Liver (tissue), 9 donors: Measurements from ENCODE around the gene LRCH4. TPM values are rescaled to one million over a fixed set of nuclear protein-coding genes. Genes with fewer than 3 reads are reported as not detected.
A peak's percentile ranks its signal among the peaks of the same experiment; 100 is the strongest.

Source experiments
- DNase-seq: peaks from one replicate; pipeline ENCODE4 v3.0.0-alpha.2; 2017; ENCODE audit warnings: low spot score
- H3K27ac ChIP-seq, 2 donors: one replicate each; pipeline ENCODE4 v1.7.0; 2013; ENCODE audit warnings: inconsistent platforms in 2 of 2, low read length in 2 of 2, control low read depth in 1 of 2, low read depth in 1 of 2, mild to moderate bottlenecking in 1 of 2
- H3K27me3 ChIP-seq, 4 donors: one replicate each; pipeline versions ENCODE4 v1.6.1 to v1.7.0; 2013; ENCODE audit warnings: low read length in 3 of 4, inconsistent platforms in 1 of 4, mild to moderate bottlenecking in 1 of 4, moderate library complexity in 1 of 4; ENCODE audit not compliant: control insufficient read depth in 4 of 4, insufficient read depth in 4 of 4
- H3K36me3 ChIP-seq, 4 donors: one replicate each; pipeline versions ENCODE4 v1.6.1 to v1.7.0; 2013; ENCODE audit warnings: low read length in 3 of 4, mild to moderate bottlenecking in 3 of 4, low read depth in 1 of 4, moderate library complexity in 1 of 4; ENCODE audit not compliant: control insufficient read depth in 4 of 4, insufficient read depth in 3 of 4
- H3K4me1 ChIP-seq, 4 donors: one replicate each; pipeline versions ENCODE4 v1.6.1 to v1.7.0; 2013; ENCODE audit warnings: low read length in 3 of 4, mild to moderate bottlenecking in 3 of 4, moderate library complexity in 1 of 4; ENCODE audit not compliant: control insufficient read depth in 4 of 4, insufficient read depth in 4 of 4
- H3K4me3 ChIP-seq, 3 donors: one replicate each; pipeline versions ENCODE4 v1.6.1 to v1.7.0; 2013; ENCODE audit warnings: low read length in 3 of 3, control low read depth in 1 of 3, low read depth in 1 of 3, mild to moderate bottlenecking in 1 of 3
- H3K9ac ChIP-seq, 2 donors: one replicate each; pipeline ENCODE4 v1.7.0; 2013; ENCODE audit warnings: low read length in 2 of 2, mild to moderate bottlenecking in 2 of 2, moderate library complexity in 2 of 2, control low read depth in 1 of 2, low read depth in 1 of 2
- H3K9me3 ChIP-seq, 4 donors: one replicate each; pipeline versions ENCODE4 v1.6.1 to v1.7.0; 2013; ENCODE audit warnings: low read length in 3 of 4; ENCODE audit not compliant: control insufficient read depth in 4 of 4
- ATF3 ChIP-seq: IDR thresholded peaks from 2 replicates; pipeline ENCODE4 v1.6.1; 2016; ENCODE audit warnings: antibody characterized with exemption
- CTCF ChIP-seq: fragments of 150-350 bp; IDR thresholded peaks from 2 replicates; pipeline ENCODE4 v1.5.1; 2017; ENCODE audit warnings: improper control_type of control experiment, low read depth, low read length; ENCODE audit not compliant: missing input control
- EGR1 ChIP-seq, 2 donors: IDR thresholded peaks; 2 replicates each; pipeline ENCODE4 v1.6.1; 2016 to 2018; ENCODE audit warnings: antibody characterized with exemption in 2 of 2, low read depth in 2 of 2
- FOXA1 ChIP-seq: IDR thresholded peaks from 2 replicates; pipeline ENCODE4 v1.6.1; 2016; ENCODE audit warnings: antibody characterized with exemption
- FOXA2 ChIP-seq: IDR thresholded peaks from 2 replicates; pipeline ENCODE4 v1.6.1; 2016; ENCODE audit warnings: antibody characterized with exemption
- HNF4A ChIP-seq, 2 donors: conservative IDR thresholded peaks; 2 replicates each; pipeline ENCODE4 v1.6.1; 2016; ENCODE audit warnings: antibody characterized with exemption in 2 of 2, mild to moderate bottlenecking in 2 of 2
- JUND ChIP-seq, 2 donors: IDR thresholded peaks; 2 replicates each; pipeline ENCODE4 v1.6.1; 2016; ENCODE audit warnings: antibody characterized with exemption in 2 of 2
- MAX ChIP-seq: IDR thresholded peaks from 2 replicates; pipeline ENCODE4 v1.6.1; 2016; ENCODE audit warnings: antibody characterized with exemption
- NR2F2 ChIP-seq: IDR thresholded peaks from 2 replicates; pipeline ENCODE4 v1.6.1; 2016; ENCODE audit warnings: antibody characterized with exemption
- RAD21 ChIP-seq, 2 donors: IDR thresholded peaks; 2 replicates each; pipeline ENCODE4 v1.6.1; 2016; ENCODE audit warnings: antibody characterized with exemption in 2 of 2, mild to moderate bottlenecking in 2 of 2
- REST ChIP-seq: IDR thresholded peaks from 2 replicates; pipeline ENCODE4 v1.6.1; 2016; ENCODE audit warnings: antibody characterized with exemption, mild to moderate bottlenecking
- RXRA ChIP-seq, 2 donors: IDR thresholded peaks; 2 replicates each; pipeline ENCODE4 v1.6.1; 2017 to 2018; ENCODE audit warnings: antibody characterized with exemption in 2 of 2, mild to moderate bottlenecking in 1 of 2
- ZBTB33 ChIP-seq: IDR thresholded peaks from 2 replicates; pipeline ENCODE4 v1.6.1; 2016; ENCODE audit warnings: antibody characterized with exemption
- WGBS: extraction: QIAGEN DNeasy Blood & Tissue Kit; methylation state at CpG from one replicate; pipeline ENCODE4 v1.1.7; 2013; 5-methylcytosine and 5-hydroxymethylcytosine counted together
- polyA plus RNA-seq, 2 donors: library from polyadenylated mRNA; stranded (reverse) in 1 of 2; unstranded in 1 of 2; fragments of 200-250 nt in 1 of 2; fragments of >200 nt in 1 of 2; fragmentation: Nextera tagmentation in 1 of 2; extraction: Ambion mirVana in 1 of 2; gene quantifications; one replicate each; pipeline versions ENCODE4 v1.2.1 to v1.2.3, GENCODE V29; 2013 to 2015
- total RNA-seq, 2 donors: library from RNA; depleted of rRNA; stranded (reverse); fragments of >200 nt; gene quantifications; one replicate each; pipeline ENCODE4 v1.2.3, GENCODE V29; 2014
- donor health status: healthy.
- donor health status: healthy.
- donor health status: healthy.
- donor health status: healthy.
- donor health status: healthy.

Gene LRCH4
- total and polyA plus RNA-seq, 4 donors: 8.2 to 25.8 (median 13.0) TPM

- 67% methylated on average over 4 of the region's 4 CpGs for WGBS
- no peak overlapping the region for H3K9ac ChIP-seq
These were observed 26.8 kb downstream of the LRCH4 start for GRCh38 chr7:100559127-100559526.

More at GRCh38 chr7:100559127-100559526, 26.8 kb downstream of the LRCH4 start:
- DNase-seq: no peak
- Histone ChIP-seq H3K36me3 (peaks cover 16 to 46% (median 35%) of the 10 kb centered on the region in 4 donors), H3K4me3 (no peak overlapping the region), H3K27ac (peak overlapping the region in 1 of 2 donors; percentile 48), H3K9me3 (no peaks in the 10 kb centered on the region), H3K4me1 (peaks cover 2 to 49% (median 34%) of the 10 kb centered on the region in 4 donors), H3K27me3 (no peaks in the 10 kb centered on the region)
- TF ChIP-seq REST (no peak), ATF3 (no peak), NR2F2 (no peak), JUND (IDR thresholded peaks at IDR 0.05) (no peak), RAD21 (IDR thresholded peaks at IDR 0.05) (no peak), FOXA2 (no peak), MAX (no peak), FOXA1 (no peak), ZBTB33 (no peak), CTCF (no peak), HNF4A (conservative IDR thresholded peaks at IDR 0.05) (no peak), EGR1 (IDR thresholded peaks at IDR 0.05; ENCODE audit: low read depth in 2 of 2) (no peak), RXRA (IDR thresholded peaks at IDR 0.05) (no peak)
